NCI-H748 (cell line): ENCODE results near the gene ZNF30.
"Not testable (repeated sequence)": the region's sequence is repeated elsewhere in the genome, so short reads cannot be mapped to it uniquely, and the experiment has no call there.

Experiments
- DNase-seq: peaks from one replicate; lab custom pipeline; 2025; ENCODE audit not compliant: unreplicated experiment; lab: John Stamatoyannopoulos, UW

ZNF30 gene

DNA sequence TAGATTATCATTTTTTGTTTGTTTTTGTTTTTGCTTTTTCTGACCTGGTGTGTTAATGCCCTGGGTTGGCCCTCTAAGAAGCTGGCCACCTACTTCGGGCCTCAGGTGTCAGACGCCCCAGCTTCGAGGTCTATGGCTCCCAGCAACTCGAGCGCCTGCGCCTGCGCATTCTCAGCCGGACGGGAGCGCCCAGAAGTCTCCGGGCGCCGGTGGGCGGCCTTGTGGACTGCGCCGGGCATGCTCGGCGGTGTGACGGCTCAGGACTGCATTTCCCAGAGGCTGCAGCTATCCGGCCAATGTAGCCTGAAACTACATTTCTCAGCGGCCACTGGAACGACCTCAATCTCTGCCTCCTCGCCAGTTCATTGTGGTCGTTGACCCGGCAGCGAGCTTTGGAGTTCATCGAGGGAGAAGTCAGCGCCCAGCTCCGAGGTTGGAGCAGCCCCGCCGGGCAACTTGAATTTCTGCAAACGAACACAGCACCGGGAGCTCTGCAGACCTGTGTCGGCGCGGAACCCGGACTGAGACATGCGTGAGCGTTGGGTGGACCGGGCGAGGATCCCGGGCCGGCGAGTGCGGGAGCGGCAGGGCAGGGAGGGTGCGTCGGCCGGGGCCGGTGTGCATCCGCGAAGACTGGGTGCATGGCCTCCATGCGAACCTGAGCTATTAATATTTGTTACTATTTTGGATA, at the start of gene ZNF30:
Gene ZNF30, plus strand, starts transcription at position 219 of the 691 bp plus-strand sequence. CDS start 3,045 bp downstream, outside the sequence.
- DNase-seq = peak; percentile 91

DNA sequence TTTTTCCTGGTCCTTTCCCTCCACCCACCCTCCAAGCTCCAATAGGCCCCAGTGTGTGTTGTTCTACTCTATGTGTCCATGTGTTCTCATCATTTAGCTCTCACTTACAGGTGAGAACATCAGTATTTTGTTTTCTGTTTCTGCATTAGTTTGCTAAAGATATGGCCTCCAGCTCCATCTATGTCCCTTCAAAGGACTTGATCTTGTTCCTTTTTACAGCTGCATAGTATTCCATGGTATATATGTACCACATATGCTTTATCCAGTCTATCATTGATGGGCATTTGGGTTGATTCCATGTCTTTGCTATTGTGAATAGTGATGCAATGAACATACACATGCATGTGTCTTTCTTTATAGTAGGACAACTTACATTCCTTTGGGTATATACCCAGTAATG, 47.1 kb upstream of the ZNF30 start:
- DNase-seq = no peak

DNA sequence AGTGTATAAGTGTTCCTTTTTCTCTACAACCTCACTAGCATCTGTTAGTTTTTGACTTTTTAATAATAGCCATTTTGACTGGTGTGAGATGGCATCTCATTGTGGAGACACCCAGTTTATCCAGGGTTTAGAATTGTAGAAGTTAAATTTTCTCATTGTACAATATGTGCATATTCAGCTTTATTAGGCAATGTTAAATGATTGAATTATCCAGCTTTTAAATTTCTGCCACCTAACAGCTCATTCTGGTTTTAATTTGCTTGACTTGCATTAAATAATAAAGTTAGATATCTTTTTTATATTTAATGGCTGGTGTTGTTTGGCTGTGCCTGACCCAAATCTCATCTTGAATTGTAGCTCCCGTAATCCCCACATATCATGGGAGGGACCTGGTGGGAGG, 46.7 kb upstream of the ZNF30 start:
- DNase-seq = no peak

DNA sequence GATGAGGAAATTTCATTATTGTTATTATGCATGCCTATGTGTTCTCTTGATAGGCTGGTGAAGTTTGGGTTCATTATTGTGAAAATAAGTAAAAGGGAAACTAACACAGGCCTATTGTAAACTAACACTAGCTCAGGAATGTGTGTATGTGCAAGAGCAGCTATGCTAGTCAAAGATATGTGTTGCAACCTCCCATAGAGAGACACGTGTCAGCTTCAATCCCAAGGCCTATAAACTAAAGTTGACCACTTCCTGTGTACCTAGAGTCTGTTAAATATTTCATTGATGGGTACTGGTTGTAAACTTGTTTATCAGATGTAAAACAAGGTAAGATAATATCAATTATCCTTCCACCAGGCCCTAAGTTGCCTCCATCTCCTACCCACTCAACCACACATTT, 44.7 kb upstream of the ZNF30 start:
- no peak for DNase-seq

DNA sequence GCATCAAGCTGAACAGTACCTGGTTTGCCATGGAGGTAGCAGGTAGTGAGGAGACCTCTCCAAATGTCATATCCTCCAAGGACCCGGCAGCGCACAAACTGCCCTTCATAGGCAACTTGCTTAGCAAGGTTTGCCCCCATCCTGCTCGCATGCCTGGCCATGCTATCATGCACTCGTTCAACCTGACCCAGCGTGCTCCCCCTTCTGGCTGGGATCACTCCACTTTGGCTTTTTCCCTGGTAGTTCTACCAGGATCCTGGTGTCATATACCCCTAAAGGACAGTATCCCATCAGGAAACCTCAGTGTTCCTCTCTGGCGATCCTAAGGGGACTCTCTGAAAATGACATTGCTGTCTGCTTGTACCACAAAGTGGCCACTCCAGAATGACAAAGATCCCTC, 38.6 kb upstream of the ZNF30 start:
- no peak for DNase-seq

DNA sequence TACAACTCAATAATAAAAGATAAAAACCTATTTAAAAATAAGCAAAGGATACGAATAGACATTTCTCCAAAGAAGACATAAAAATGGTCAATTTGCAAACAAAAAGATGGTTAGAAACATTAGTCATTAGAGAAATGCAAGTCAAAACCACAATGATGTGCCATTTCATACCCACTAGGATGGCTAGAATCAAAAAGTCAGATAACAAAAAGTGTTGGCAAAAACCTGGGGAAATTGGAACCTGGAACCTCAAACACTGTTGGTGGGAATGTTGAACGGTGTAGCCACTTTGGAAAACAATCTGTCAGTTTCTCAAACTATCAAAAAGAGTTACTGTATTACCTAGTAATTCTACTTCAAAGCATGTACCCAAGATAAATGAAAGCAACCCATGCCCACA, 26.5 kb upstream of the ZNF30 start:
- no peak for DNase-seq

DNA sequence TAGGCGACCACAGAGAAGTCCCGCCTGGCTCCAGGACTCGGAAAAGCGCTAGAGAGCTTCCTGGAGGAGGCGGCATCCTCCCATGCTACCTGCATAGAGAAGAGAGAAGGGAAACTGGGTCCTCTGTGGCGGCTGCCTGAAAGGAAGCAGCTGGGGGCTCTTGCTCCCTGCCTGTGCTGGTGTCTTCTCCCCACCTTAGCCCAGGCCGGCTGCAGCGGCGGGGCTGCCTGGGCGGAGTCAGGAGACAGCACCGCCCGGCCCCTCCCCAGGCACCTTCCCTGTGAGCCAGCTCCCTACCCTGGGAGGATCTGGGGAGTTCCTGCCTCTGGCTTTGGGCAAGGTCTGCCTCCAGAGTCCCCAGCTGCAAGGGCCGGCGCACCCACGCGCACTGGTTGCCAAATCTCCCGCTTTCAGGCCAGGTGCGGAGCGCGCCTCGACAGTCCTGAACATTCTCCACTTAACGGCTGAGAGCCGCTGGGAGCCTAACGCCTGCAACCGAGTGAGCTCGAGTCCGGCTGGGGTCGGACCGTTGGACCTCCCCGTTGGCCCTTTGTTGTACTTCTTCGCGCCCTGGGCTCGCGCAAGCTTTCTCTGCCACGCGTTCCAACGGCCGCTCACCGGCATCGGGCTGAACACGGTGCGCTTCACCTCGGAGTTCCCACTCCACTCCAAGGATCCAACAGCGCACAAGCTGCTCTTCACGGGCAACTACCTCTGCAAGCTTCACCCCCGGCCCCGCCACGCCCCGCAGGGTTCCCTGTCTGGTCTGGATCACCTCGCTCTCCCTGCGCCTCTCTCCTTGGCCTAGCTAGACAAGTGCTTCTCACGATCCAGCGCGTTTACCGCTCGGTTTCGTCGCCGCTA, 21.8 kb upstream of the ZNF30 start:
- DNase-seq = no peak

DNA sequence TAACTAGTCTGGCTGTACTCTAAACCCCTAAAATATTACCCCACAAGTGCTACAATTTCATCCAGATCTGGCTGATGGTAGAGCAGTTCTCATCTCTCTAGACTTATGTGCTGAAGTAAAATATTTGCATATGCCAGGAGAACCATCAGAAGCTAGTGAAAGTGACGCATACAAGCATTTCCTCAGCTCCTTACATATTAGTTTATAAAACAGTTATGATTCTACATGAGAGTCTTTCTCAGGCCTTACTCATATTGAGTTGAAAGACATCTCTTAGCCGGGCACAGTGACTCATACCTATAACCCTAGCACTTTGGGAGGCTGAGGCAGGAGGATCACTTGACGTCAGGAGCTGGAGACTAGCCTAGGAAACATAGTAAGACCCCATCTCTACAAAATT, 15.9 kb upstream of the ZNF30 start:
- DNase-seq = no peak

DNA sequence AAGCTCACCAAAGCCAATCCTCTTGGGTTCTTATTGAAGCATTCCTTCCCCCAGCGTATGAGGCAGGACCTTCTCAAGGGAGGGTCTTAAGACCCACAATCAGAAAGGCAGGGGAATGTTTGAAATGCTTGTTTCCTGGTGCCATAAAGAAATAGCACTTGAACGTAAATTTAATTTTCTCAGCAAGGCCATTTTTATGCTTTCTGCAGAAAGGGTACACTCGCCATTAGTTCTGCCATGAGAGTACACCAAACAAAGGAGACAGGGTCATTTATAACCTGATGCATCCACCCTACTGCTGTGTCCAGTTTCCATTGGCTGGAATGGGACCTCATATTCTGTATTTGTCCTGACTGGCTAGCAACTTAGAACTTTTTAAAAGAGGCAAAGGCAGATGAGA, 9.6 kb upstream of the ZNF30 start:
- DNase-seq = not testable (repeated sequence)

DNA sequence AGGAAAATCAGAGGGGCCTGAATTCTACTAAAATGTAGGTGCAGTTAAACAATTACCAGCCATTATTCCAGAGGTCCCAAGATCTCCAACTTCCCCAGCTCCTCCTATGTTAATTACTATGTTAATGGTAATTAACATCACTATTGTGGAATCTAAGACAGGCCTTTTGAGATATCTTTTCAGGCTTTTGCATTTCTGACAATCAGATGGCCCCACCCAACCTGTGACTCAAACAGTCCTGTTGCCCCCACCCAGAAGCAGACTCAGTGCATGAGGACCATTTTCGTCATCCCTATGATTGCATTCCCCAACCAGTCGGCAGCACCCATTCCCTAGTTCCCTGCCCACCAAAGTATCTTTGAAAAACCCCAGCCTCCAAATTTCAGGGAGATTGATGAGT, 8.5 kb upstream of the ZNF30 start:
- DNase-seq = no peak

DNA sequence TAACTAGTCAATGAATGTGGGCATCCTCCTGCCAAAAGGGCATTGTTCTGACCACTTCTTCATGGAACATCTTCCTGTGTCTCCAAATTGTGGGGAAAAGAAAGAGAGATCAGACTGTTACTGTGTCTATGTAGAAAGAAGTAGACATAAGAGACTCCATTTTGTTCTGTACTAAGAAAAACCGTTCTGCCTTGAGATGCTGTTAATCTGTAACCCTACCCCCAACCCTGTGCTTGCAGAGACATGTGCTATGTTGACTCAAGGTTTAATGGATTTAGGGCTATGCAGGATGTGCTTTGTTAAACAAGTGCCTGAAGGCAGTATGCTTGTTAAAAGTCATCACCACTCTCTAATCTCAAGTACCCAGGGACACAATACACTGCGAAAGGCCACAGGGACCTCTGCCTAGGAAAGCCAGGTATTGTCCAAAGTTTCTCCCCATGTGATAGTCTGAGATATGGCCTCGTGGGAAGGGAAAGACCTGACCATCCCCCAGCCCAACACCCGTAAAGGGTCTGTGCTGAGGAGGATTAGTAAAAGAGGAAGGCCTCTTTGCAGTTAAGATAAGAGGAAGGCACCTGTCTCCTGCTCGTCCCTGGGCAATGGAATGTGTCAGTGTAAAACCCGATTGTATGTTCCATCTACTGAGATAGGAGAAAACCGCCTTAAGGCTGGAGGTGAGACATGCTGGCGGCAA, 6.5 kb upstream of the ZNF30 start:
- DNase-seq = peak; percentile 54

DNA sequence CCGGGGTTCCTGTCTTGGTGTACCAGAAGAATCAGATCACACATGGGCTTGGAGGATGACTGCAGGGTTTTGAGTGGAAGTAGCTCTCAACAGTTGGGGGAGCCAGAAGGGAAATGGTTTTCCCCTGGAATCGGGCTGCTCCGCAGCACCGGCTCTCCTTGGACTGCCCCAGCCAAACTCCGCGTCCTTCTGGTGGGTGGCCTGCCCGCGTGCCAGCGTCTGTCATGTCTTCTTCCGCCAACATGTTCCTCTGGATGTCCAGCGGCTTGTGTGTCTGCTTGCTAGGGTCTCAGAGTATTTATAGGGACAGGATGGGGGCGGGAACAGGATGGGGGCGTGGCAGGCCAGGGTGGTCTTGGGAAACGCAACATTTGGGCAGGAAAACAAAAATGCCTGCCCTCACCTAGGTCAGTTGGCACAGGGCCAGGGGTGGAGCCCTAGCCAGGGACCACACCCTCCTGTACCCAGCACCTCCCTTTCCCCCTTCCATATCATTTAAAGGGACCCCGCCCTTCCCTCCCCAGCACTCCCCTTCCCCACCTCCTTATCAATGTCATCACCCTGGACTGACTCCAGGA, 1.3 kb upstream of the ZNF30 start:
- DNase-seq = peak; percentile 27

DNA sequence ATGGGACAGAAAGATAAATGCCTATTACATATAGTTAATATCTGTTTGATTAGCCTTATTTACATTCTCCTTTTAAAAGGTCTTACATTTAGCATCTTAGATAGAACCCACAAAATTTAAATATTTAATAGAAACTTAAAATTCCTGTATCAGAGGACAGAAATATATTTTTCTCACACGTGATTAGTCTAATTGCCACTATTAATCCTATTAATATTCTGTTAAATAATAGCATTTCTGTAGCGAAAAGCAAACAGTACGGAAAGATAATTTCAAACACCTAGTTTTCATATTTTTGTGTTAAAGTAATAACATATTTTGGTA, 380 bp upstream of the ZNF30 start:
- no peak for DNase-seq

DNA sequence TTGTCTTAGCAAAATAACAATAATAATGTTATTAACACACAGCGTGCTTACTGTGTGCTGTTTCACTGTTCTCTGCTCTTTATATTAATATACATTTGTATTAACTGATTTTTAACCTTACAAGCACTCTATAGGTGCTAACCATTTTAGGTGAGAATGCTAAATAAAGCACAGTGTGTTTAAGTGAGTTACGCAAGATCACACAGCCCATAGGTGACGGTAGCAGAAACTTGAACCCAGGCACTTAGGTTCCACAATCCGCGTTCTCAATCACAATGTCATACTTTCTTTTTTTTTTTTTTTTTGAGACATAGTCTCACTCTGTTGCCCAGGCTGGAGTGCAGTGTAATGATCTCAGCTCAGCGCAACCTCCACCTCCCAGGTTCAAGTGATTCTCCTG, 5.8 kb downstream of the ZNF30 start:
- no peak for DNase-seq

DNA sequence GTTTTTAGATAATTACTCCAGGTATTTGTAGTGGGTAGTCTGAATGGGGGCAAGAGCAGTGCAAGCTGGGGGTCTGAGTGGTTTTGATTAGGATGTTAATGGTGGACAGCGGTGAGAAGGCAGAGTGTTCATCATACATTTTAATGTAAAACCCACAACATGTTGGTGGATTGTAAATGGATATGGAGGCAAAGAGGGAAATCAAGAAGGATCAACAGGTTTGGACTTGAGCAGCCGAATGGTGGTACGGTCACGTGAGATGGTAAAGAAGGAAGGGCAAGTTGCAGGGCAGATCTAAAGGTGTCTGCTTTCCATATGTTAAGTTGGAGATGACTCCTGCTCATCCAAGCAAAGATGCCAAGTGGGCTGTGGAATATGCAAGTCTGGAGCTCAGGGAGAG, 9.5 kb downstream of the ZNF30 start:
- no peak for DNase-seq

DNA sequence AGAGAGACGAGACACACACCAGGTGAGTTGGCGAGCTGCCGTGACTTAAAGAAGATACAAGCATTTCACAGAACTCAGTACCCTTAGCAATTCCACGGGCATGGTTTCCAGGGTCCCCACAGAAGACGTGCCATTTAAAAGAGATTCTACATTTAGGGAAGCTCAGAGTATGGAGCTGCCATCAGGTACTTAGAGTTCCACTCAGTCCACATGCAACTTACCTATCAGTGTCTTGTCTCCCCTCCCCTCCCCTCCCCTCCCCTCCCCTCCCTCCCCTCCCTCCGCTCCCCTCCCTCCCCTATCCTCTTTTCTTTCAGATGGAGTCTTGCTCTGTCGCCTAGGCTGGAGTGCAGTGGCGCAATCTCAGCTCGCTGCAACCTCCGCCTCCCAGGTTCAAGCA, 12.2 kb downstream of the ZNF30 start:
- no peak for DNase-seq

DNA sequence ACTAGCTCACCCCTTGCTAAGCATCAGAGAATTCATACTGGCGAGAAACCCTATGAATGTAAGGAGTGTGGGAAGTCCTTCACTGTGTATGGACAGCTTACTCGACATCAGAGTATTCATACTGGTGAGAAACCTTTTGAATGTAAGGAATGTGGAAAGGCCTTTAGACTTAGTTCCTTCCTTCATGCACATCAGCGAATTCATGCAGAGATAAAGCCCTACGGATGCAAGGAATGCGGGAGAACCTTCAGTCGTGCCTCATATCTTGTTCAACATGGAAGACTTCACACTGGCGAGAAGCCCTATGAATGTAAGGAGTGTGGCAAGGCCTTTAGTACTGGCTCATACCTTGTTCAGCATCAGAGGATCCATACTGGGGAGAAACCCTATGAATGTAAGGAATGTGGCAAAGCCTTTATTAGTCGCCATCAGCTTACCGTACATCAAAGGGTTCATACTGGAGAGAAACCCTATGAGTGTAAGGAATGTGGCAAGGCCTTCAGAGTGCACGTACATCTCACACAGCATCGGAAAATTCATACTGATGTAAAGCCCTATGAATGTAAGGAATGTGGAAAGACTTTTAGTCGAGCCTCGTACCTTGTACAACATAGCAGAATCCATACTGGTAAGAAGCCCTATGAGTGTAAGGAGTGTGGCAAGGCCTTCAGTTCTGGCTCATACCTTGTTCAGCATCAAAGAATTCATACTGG, 17.3 kb downstream of the ZNF30 start:
- no peak for DNase-seq

DNA sequence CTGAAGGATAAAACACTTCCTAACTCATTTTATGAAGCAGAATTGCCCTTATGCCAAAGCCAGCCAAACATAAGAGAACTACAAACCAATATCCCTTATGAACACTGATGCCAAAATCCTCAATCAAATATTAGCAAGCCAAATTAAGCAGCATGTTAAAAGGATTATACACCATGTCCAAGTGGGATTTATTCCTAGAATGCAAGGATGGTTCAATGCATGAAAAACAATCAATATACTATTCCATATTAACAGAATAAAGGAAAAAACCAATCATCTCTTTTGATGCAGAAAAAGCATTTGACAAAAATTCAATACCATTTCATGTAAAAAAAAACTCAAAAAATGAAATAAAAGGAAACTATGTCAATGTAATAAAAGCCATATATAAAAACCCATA, 26.4 kb downstream of the ZNF30 start:
- DNase-seq = no peak

DNA sequence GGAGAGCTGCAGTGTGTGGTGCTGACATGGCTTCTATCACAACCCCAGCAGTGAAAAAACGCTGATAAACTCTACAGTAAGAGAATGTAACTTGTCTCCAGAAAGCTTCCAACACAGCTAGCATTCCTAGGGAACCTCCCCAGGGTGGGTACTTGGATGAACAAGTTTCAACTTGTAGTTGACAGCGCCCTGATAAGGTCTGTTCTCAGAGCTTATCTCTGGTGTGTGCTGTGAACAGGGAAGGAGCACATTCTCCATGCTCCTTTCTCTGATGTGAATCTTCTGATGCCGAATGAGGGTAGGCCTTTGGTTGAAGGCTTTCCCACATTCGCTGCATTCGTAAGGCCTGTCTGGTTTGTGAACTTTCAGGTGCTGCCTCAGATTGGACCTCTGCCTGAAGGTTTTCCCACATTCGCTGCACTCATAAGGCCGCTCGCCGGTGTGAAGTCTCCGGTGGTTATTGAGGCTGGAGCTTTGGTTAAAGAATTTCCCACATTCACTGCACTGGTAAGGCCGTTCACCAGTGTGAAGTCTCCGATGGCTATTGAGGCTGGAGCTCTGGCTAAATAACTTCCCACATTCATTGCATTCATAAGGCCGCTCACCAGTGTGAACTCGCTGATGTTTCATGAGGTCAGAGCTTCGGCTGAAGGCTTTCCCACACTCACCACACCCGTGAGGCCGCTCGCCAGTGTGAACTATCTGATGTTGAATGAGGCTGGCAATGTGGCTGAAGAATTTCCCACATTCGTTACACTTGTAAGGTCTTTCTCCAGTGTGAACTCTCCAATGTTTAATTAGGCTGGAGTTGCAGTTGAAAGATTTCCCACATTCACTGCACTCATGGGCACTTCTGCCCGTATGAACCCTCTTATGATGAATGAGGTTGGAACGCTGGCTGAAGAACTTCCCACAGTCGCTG, 31.4 kb downstream of the ZNF30 start:
- no peak for DNase-seq

DNA sequence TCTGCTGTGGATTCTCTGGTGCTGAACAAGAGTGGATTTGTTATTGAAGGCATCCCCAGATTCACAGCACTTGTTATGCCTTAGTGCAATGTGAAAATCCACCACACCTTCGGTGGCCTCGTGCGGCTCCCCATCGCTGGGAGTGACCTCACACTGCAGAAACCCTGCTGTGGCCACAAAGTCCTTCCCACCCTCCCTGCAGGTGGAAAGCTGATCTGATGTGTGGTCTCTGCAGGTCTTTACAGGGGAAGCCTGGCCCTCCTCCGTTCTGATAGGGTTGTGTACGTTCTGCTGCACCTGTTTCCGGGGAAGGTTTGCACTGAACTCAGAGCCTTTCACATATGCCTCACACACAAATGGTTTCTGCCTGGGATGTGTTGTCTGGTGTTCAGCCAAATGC, 32.3 kb downstream of the ZNF30 start:
- DNase-seq = no peak
